A549 (cell line): ENCODE measurements around the gene ZCCHC17. TPM values are rescaled to one million over a fixed set of nuclear protein-coding genes. Genes with fewer than 3 reads are reported as not detected.

ENCODE experiments used
- ATAC-seq, 2 experiments: fragments of 200-7000 bp in 1 of 2; fragments of >200 bp in 1 of 2; cut with Nextera tagmentation in 1 of 2; cut with Tn5 transposase in 1 of 2; 3 replicates each; pipeline versions ENCODE4 v1.8.0 to v1.9.1; 2018 to 2020; ENCODE audit warnings: mild to moderate bottlenecking in 1 of 2, moderate library complexity in 1 of 2
- CTCF ChIA-PET: fragments of 300-600 bp; sonication (Branson Sonifier 250); formaldehyde crosslinking; extraction: SDS; loops from one replicate; lab custom pipeline; 2021; ENCODE audit warnings: antibody characterized with exemption, inconsistent platforms; lab: Yijun Ruan, JAX
- POLR2A ChIA-PET: fragments of 350-600 bp; formaldehyde crosslinking; extraction: SDS; loops from one replicate; lab custom pipeline; 2021; ENCODE audit warnings: antibody characterized with exemption, inconsistent platforms; lab: Yijun Ruan, JAX
- DNase-seq, 2 experiments: peaks; one replicate each; pipeline versions ENCODE4 v3.0.0 to v3.0.0-alpha.2; 2011 to 2016; ENCODE audit warnings: low read depth in 1 of 2, low spot score in 1 of 2
- FAIRE-seq: peaks from 2 replicates; lab custom pipeline; 2011; peaks lifted over from hg19 to GRCh38; lab: Jason Lieb, UNC
- H3K27ac ChIP-seq, 2 experiments: fragments of >200 bp; sonication (Bioruptor Twin); formaldehyde crosslinking; 3 replicates each; pipeline ENCODE4 v1.5.1; 2016 to 2017
- H3K4me1 ChIP-seq: fragments of >200 bp; sonication (Bioruptor Twin); formaldehyde crosslinking; 3 replicates; pipeline ENCODE4 v1.6.1; 2016
- H3K4me2 ChIP-seq: fragments of >200 bp; sonication (Bioruptor Twin); formaldehyde crosslinking; 3 replicates; pipeline ENCODE4 v1.6.1; 2016
- H3K4me3 ChIP-seq: fragments of >200 bp; sonication (Bioruptor Twin); formaldehyde crosslinking; 3 replicates; pipeline ENCODE4 v1.5.1; 2016
- H3K9me3 ChIP-seq: fragments of >200 bp; sonication (Bioruptor Twin); formaldehyde crosslinking; 3 replicates; pipeline ENCODE4 v1.6.1; 2016
- ATOH8 ChIP-seq: fragments of 250-450 bp; sonication (Bioruptor Pico); IDR thresholded peaks from 2 replicates; pipeline ENCODE4 v1.5.0; 2020; ENCODE audit warnings: low read depth, mild to moderate bottlenecking, moderate library complexity
- BCL3 ChIP-seq: fragments of >200 bp; sonication (Bioruptor Twin); formaldehyde crosslinking; IDR thresholded peaks from 3 replicates; pipeline ENCODE4 v1.6.1; 2016
- CHD2 ChIP-seq: fragments of 150-350 bp; IDR thresholded peaks from 2 replicates; pipeline ENCODE4 v1.6.1; 2014; ENCODE audit warnings: low read length; ENCODE audit not compliant: partially characterized antibody
- CHD4 ChIP-seq: fragments of 200-600 bp; sonication (generic); IDR thresholded peaks from 2 replicates; pipeline ENCODE4 v1.6.1; 2016; ENCODE audit warnings: antibody characterized with exemption, mild to moderate bottlenecking, borderline replicate concordance
- E2F6 ChIP-seq: IDR thresholded peaks from 2 replicates; pipeline ENCODE4 v1.6.1; 2012; ENCODE audit warnings: low read depth, borderline replicate concordance
- EP300 ChIP-seq, 2 experiments: fragments of >200 bp; sonication (Bioruptor Twin); formaldehyde crosslinking; IDR thresholded peaks; 2 replicates in 1 of 2; 3 replicates in 1 of 2; pipeline ENCODE4 v1.6.1; 2016 to 2017
- ESRRA ChIP-seq: fragments of 150-350 bp; IDR thresholded peaks from 2 replicates; pipeline ENCODE4 v1.6.1; 2014; ENCODE audit warnings: mild to moderate bottlenecking, low read length, borderline replicate concordance
- FOSL2 ChIP-seq, 2 experiments: fragments of 450-650 bp in 1 of 2; fragments of >200 bp in 1 of 2; sonication (Bioruptor Twin) in 1 of 2; formaldehyde crosslinking; IDR thresholded peaks; 2 replicates each; pipeline versions ENCODE4 v1.5.0 to v1.6.1; 2016 to 2020; ENCODE audit warnings: mild to moderate bottlenecking in 1 of 2, moderate library complexity in 1 of 2
- FOXS1 ChIP-seq: fragments of 250-450 bp; sonication (Bioruptor Pico); IDR thresholded peaks from 2 replicates; pipeline ENCODE4 v1.5.0; 2020; ENCODE audit warnings: mild to moderate bottlenecking, moderate library complexity
- HOXB13 ChIP-seq: fragments of 250-450 bp; sonication (Bioruptor Pico); IDR thresholded peaks from 2 replicates; pipeline ENCODE4 v1.5.0; 2020; ENCODE audit warnings: low read depth, mild to moderate bottlenecking, moderate library complexity
- MAZ ChIP-seq: fragments of 150-350 bp; IDR thresholded peaks from 2 replicates; pipeline ENCODE4 v1.6.1; 2014; ENCODE audit warnings: antibody characterized with exemption, low read depth, low read length, borderline replicate concordance
- NFE2L2 ChIP-seq: fragments of 150-350 bp; conservative IDR thresholded peaks from 2 replicates; pipeline ENCODE4 v1.6.1; 2014; ENCODE audit warnings: low read length
- NR3C1 ChIP-seq: fragments of >200 bp; sonication (Bioruptor Twin); formaldehyde crosslinking; IDR thresholded peaks from 3 replicates; pipeline ENCODE4 v1.6.1; 2017
- PBX3 ChIP-seq: IDR thresholded peaks from 2 replicates; pipeline ENCODE4 v1.6.1; 2012
- PHF8 ChIP-seq: fragments of 200-600 bp; sonication (generic); IDR thresholded peaks from 2 replicates; pipeline ENCODE4 v1.6.1; 2016; ENCODE audit warnings: low read depth, mild to moderate bottlenecking, antibody characterized with exemption, moderate library complexity, borderline replicate concordance
- RCOR1 ChIP-seq: fragments of 150-350 bp; IDR thresholded peaks from 2 replicates; pipeline ENCODE4 v1.6.1; 2014; ENCODE audit warnings: antibody characterized with exemption, low read length, low read depth
- RFX5 ChIP-seq: fragments of 450-650 bp; IDR thresholded peaks from 2 replicates; pipeline ENCODE4 v1.7.1; 2014; ENCODE audit warnings: antibody characterized with exemption, mild to moderate bottlenecking, moderate library complexity
- SMC3 ChIP-seq: fragments of >200 bp; sonication (Bioruptor Twin); formaldehyde crosslinking; IDR thresholded peaks from 3 replicates; pipeline ENCODE4 v1.6.1; 2018; ENCODE audit warnings: inconsistent platforms
- TP53 ChIP-seq: fragments of 250-450 bp; sonication (Bioruptor Pico); IDR thresholded peaks from 2 replicates; pipeline ENCODE4 v1.5.0; 2021; ENCODE audit warnings: mild to moderate bottlenecking, moderate library complexity
- ZFP36 ChIP-seq: fragments of 450-650 bp; IDR thresholded peaks from 2 replicates; pipeline ENCODE4 v1.6.1; 2014; ENCODE audit warnings: borderline replicate concordance; ENCODE audit not compliant: partially characterized antibody
- ZNF302 ChIP-seq: fragments of 250-450 bp; sonication (Bioruptor Pico); IDR thresholded peaks from 2 replicates; pipeline ENCODE4 v1.9.0; 2021; ENCODE audit warnings: inconsistent platforms, mild to moderate bottlenecking, moderate library complexity
- WGBS: methylation state at CpG from one replicate; pipeline ENCODE4 v1.1.6; 2017; ENCODE audit errors: missing lambda C conversion rate; 5-methylcytosine and 5-hydroxymethylcytosine counted together
- polyA plus RNA-seq, 4 experiments: library from polyadenylated mRNA; depleted of rRNA in 3 of 4; stranded (reverse); fragments of >200 nt; fragmentation: RNase III in 1 of 4; extraction: RNeasy Plus Mini Kit Qiagen cat#74134 plus additional on column Dnase treatment in 1 of 4; gene quantifications; 2 replicates in 3 of 4; 3 replicates in 1 of 4; pipeline ENCODE4 v1.2.3, GENCODE V29; 2011 to 2017

Gene ZCCHC17
- polyA plus RNA-seq, 2 of the 4 experiments (the other 2 are of a cell fraction) = 28.0 to 34.5 TPM

GRCh38 chr1:31306278-31306677 lies 9.4 kb downstream of the ZCCHC17 start:
- no peak overlapping the region for H3K4me2 ChIP-seq
- WGBS = 47% methylated on average over 3 of the region's 3 CpGs
- H3K4me3 ChIP-seq = no peak overlapping the region
- ATAC-seq (peak; percentile 75 to 86), DNase-seq (peak in 1 of 2 experiments; percentile 10), FAIRE-seq (no peak)
- H3K4me1 ChIP-seq = peaks cover 7% of the 10 kb centered on the region; the same call in 1 of the 3 replicates
- CTCF ChIA-PET = interaction anchor here (0.7 to 1.6 kb wide), 3 partner anchors 15 to 122 kb away, joined by 3 to 6 read pairs (median 4); no protein-coding TSS in a partner anchor
- POLR2A ChIA-PET = interaction anchor here (0.9 kb wide), 1 partner anchor 10 kb away, joined by 4 read pairs; the partner anchor contains the start of genes SNRNP40 and ZCCHC17
- H3K27ac ChIP-seq = peak overlapping the region; percentile 50 to 72; a peak in 4 of 6 replicates
- TF ChIP-seq NR3C1 (no peak), ATOH8 (CRISPR knock-in tag) (no peak), FOSL2 (IDR thresholded peaks at IDR 0.05) (no peak), FOSL2 (CRISPR knock-in tag; IDR thresholded peaks at IDR 0.05) (peak; percentile 40), MAZ (no peak), ZNF302 (CRISPR knock-in tag) (no peak), ZFP36 (no peak), ESRRA (no peak)
- no peaks in the 10 kb centered on the region for H3K9me3 ChIP-seq

GRCh38 chr1:31308036-31308435 lies 11.2 kb downstream of the ZCCHC17 start:
- CTCF ChIA-PET = interaction anchor here (0.9 to 1.6 kb wide), 3 partner anchors 87 to 127 kb away, joined by 3 to 5 read pairs (median 4); no protein-coding TSS in a partner anchor
- H3K4me3 ChIP-seq = no peak overlapping the region
- ATAC-seq (no peak), DNase-seq (no peak), FAIRE-seq (no peak)
- H3K9me3 ChIP-seq = no peaks in the 10 kb centered on the region
- no peak overlapping the region for H3K27ac ChIP-seq
- no peak for TF ChIP-seq MAZ
- no peak for TF ChIP-seq PBX3
- no peak for TF ChIP-seq SMC3
- no peak for TF ChIP-seq BCL3
- TF ChIP-seq ESRRA = no peak
- TF ChIP-seq HOXB13 (CRISPR knock-in tag) = no peak
- TF ChIP-seq RCOR1 = no peak
- no peak for TF ChIP-seq ZNF302 (CRISPR knock-in tag)
- no peak for TF ChIP-seq EP300 (IDR thresholded peaks at IDR 0.05)
- no peak for TF ChIP-seq E2F6
- no peak for TF ChIP-seq CHD4
- no peak for TF ChIP-seq FOXS1 (CRISPR knock-in tag)
- no peak for TF ChIP-seq NFE2L2
- no peak for TF ChIP-seq RFX5
- no peak for TF ChIP-seq TP53
- TF ChIP-seq PHF8 = no peak
- TF ChIP-seq CHD2 = no peak
- POLR2A ChIA-PET = interaction anchor here (1.4 kb wide), 1 partner anchor 11 kb away, joined by 3 read pairs; the partner anchor contains the start of genes SNRNP40 and ZCCHC17
- H3K4me2 ChIP-seq = no peak overlapping the region
- H3K4me1 ChIP-seq = peaks cover 7% of the 10 kb centered on the region; the same call in 1 of the 3 replicates
- WGBS = 72% methylated on average over 1 of the region's 1 CpG
